ENCODE data around the gene CYTH2. TPM values are rescaled to one million over a fixed set of nuclear protein-coding genes. Genes with fewer than 3 reads are reported as not detected.

CYTH2 gene
- total RNA-seq, 1 experiment from 2014 or later, result 103 TPM

DNA sequence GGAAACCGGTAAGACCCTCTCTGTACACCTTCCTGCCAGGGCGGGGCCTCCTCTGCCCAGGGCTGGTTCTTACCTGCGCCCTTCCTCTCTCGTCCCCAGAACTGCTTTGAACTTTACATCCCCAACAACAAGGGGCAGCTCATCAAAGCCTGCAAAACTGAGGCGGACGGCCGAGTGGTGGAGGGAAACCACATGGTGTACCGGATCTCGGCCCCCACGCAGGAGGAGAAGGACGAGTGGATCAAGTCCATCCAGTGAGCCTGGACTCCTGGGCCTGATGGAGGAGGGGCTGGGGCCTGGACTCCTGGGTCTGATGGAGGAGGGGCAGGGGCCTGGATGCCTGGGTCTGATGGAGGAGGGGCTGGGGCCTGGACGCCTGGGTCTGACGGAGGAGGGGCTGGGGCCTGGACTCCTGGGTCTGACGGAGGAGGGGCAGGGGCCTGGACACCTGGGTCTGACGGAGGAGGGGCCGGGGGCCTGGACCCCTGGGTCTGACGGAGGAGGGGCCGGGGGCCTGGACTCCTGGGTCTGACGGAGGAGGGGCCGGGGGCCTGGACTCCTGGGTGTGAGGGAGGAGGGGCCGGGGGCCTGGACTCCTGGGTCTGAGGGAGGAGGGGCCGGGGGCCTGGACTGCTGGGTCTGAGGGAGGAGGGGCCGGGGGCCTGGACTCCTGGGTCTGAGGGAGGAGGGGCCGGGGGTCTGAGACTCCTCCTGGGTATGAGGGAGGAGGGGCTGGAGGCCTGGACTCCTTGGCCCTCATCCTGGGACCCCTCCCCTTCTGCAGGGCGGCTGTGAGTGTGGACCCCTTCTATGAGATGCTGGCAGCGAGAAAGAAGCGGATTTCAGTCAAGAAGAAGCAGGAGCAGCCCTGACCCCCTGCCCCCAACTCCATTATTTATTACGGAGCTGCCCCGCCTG lies 9.4 kb downstream of the CYTH2 start:
- no CpG with 5 or more reads among the region's 29 CpGs for WGBS (ENCODE audit: extremely low coverage, insufficient read length, low lambda C conversion rate)
- no peak overlapping the region for H3K4ac ChIP-seq (ENCODE audit: low read depth, low read length)
- H3K4me1 Mint-ChIP-seq, result peaks cover 2 to 11% of the 10 kb centered on the region in 2 experiments; a peak in 3 of 4 replicates
- no peaks in the 10 kb centered on the region for H3K79me2 ChIP-seq (ENCODE audit: insufficient read depth, low read length)
- H3K36me3 Mint-ChIP-seq (ENCODE audit: insufficient read depth in 1 of 3, low read depth in 3 of 3), result peaks cover 32 to 70% (median 55%) of the 10 kb centered on the region in 3 experiments
- no peak overlapping the region for H2BK12ac ChIP-seq (ENCODE audit: insufficient read length, low read depth, low read length)
- H3K14ac ChIP-seq (ENCODE audit: insufficient read depth, low read length), result no peak overlapping the region
- H3K23ac ChIP-seq (ENCODE audit: insufficient read length, low read depth, low read length), result no peak overlapping the region
- no peaks in the 10 kb centered on the region for H3K4me1 ChIP-seq (ENCODE audit: insufficient read depth, low read length)
- H3K56ac ChIP-seq (ENCODE audit: insufficient read length, low read depth, low read length), result no peak overlapping the region
- H3K18ac ChIP-seq (ENCODE audit: insufficient read length, low read depth, low read length), result no peak overlapping the region
- no peak overlapping the region for H2AFZ ChIP-seq (ENCODE audit: low read length)
- H2AK5ac ChIP-seq (ENCODE audit: insufficient read length, low read length), result no peak overlapping the region
- H3K9me3 Mint-ChIP-seq, result no peaks in the 10 kb centered on the region
- no peaks in the 10 kb centered on the region for H3K27me3 ChIP-seq (ENCODE audit: insufficient read depth, low read length)
- H2BK15ac ChIP-seq (ENCODE audit: low read depth, low read length), result no peak overlapping the region
- H3K9ac ChIP-seq (ENCODE audit: extremely low read depth, insufficient read length, low read length), result no peak overlapping the region
- H3K4me2 ChIP-seq (ENCODE audit: insufficient read depth, insufficient read length, low read length), result no peak overlapping the region
- no peaks in the 10 kb centered on the region for H3K27me3 Mint-ChIP-seq (ENCODE audit: low read depth)
- H3K27ac Mint-ChIP-seq, result no peak overlapping the region
- H4K5ac ChIP-seq (ENCODE audit: insufficient read length, low read depth, low read length), result no peak overlapping the region
- TF ChIP-seq, protein P1, sequence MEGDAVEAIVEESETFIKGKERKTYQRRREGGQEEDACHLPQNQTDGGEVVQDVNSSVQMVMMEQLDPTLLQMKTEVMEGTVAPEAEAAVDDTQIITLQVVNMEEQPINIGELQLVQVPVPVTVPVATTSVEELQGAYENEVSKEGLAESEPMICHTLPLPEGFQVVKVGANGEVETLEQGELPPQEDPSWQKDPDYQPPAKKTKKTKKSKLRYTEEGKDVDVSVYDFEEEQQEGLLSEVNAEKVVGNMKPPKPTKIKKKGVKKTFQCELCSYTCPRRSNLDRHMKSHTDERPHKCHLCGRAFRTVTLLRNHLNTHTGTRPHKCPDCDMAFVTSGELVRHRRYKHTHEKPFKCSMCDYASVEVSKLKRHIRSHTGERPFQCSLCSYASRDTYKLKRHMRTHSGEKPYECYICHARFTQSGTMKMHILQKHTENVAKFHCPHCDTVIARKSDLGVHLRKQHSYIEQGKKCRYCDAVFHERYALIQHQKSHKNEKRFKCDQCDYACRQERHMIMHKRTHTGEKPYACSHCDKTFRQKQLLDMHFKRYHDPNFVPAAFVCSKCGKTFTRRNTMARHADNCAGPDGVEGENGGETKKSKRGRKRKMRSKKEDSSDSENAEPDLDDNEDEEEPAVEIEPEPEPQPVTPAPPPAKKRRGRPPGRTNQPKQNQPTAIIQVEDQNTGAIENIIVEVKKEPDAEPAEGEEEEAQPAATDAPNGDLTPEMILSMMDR (conservative IDR thresholded peaks at IDR 0.05), result no peak
- no peak for DNase-seq
- no peak overlapping the region for H3K4me3 Mint-ChIP-seq
- no peak overlapping the region for H2BK120ac ChIP-seq (ENCODE audit: low read depth, low read length, poor library complexity, severe bottlenecking)
- no peaks in the 10 kb centered on the region for H3K23me2 ChIP-seq (ENCODE audit: insufficient read length, low read depth, low read length, poor library complexity, severe bottlenecking)
- H3T11ph ChIP-seq (ENCODE audit: low read length), result no peak overlapping the region
- no peaks in the 10 kb centered on the region for H4K20me1 ChIP-seq (ENCODE audit: control insufficient read depth, insufficient read depth, insufficient read length)
- no peaks in the 10 kb centered on the region for H3K79me1 ChIP-seq (ENCODE audit: insufficient read depth, low read depth, low read length, poor library complexity, severe bottlenecking)
- no peak overlapping the region for H4K91ac ChIP-seq (ENCODE audit: insufficient read length, low read depth, low read length)
- no peaks in the 10 kb centered on the region for H3K9me3 ChIP-seq (ENCODE audit: control insufficient read depth, low read depth, low read length)
- no peak overlapping the region for H3K27ac ChIP-seq (ENCODE audit: insufficient read length, low read depth, low read length)
- no peak overlapping the region for H2BK5ac ChIP-seq (ENCODE audit: insufficient read length, low read length)
- H2BK20ac ChIP-seq (ENCODE audit: low read depth, low read length, poor library complexity, severe bottlenecking), result no peak overlapping the region
- H4K8ac ChIP-seq (replicated peaks; ENCODE audit: insufficient read length, low read depth, low read length), result no peak overlapping the region
